ENCODE data around the gene RAB39A.

- no peak for TF ChIP-seq CTCF (IDR thresholded peaks at IDR 0.05; ENCODE audit: low read depth, low read length)
- TF ChIP-seq, protein P1, sequence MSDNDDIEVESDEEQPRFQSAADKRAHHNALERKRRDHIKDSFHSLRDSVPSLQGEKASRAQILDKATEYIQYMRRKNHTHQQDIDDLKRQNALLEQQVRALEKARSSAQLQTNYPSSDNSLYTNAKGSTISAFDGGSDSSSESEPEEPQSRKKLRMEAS (IDR thresholded peaks at IDR 0.05; ENCODE audit: low read depth, low read length), result no peak
Observed at GRCh38 chr11:107924306-107924705, 3.9 kb upstream of the RAB39A start.
